HepG2 (cell line): ENCODE results near the gene HAGHL. TPM values are rescaled to one million over a fixed set of nuclear protein-coding genes. Genes with fewer than 3 reads are reported as not detected.

Source experiments
- ATAC-seq: fragments of 200-7000 bp; cut with Tn5 transposase; 3 replicates; pipeline ENCODE4 v1.9.1; 2020; ENCODE audit warnings: mild to moderate bottlenecking, moderate library complexity
- BruUV-seq: library from RNA; stranded (reverse); fragments of 400-500 nt; replicated peaks from 2 replicates; lab custom pipeline; 2021; lab: Mats Ljungman, UMichigan
- CTCF ChIA-PET: fragments of 300-600 bp; formaldehyde crosslinking; extraction: SDS; loops from one replicate; lab custom pipeline; 2021; ENCODE audit warnings: low total read pairs, inconsistent platforms, low intra/inter-chr PET ratio; lab: Yijun Ruan, JAX
- POLR2A ChIA-PET: fragments of 350-600 bp; sonication (Branson Sonifier 250); formaldehyde crosslinking; loops from one replicate; lab custom pipeline; 2020; ENCODE audit warnings: antibody characterized with exemption, inconsistent platforms; lab: Yijun Ruan, JAX
- DNase-seq: peaks from one replicate; pipeline ENCODE4 v3.0.0-alpha.2; 2015; ENCODE audit warnings: low spot score
- FAIRE-seq: peaks from 3 replicates; lab custom pipeline; 2011; peaks lifted over from hg19 to GRCh38; lab: Jason Lieb, UNC
- H2AFZ ChIP-seq: one replicate; pipeline ENCODE4 v1.6.1; 2011; ENCODE audit warnings: low read length, inconsistent platforms
- H3K27ac ChIP-seq: fragments of 300-600 bp; 3 replicates; pipeline ENCODE4 v1.8.0; 2011; ENCODE audit warnings: mixed run types, mild to moderate bottlenecking, mixed read lengths, low read length, inconsistent platforms; ENCODE audit not compliant: insufficient read depth; ENCODE audit errors: extremely low read length
- H3K27me3 ChIP-seq, 2 experiments: fragments of 200-600 bp in 1 of 2; 2 replicates in 1 of 2; 3 replicates in 1 of 2; pipeline versions ENCODE4 v1.6.0 to v1.8.0; 2011; ENCODE audit warnings: low read length in 2 of 2, mild to moderate bottlenecking in 2 of 2, moderate library complexity in 2 of 2, inconsistent platforms in 1 of 2; ENCODE audit not compliant: insufficient read depth in 2 of 2, control insufficient read depth in 1 of 2
- H3K36me3 ChIP-seq, 2 experiments: fragments of 200-600 bp in 1 of 2; replicated peaks in 1 of 2; 2 replicates in 1 of 2; 3 replicates in 1 of 2; pipeline versions ENCODE4 v1.5.1 to v1.8.0; 2011; ENCODE audit warnings: low read length in 2 of 2, inconsistent platforms in 1 of 2; ENCODE audit not compliant: insufficient read depth in 2 of 2, control insufficient read depth in 1 of 2
- H3K4me1 ChIP-seq: 2 replicates; pipeline ENCODE4 v1.5.1; 2012; ENCODE audit warnings: low read length, inconsistent platforms; ENCODE audit not compliant: insufficient read depth
- H3K4me2 ChIP-seq: 2 replicates; pipeline ENCODE4 v1.6.0; 2011; ENCODE audit warnings: low read depth, low read length, inconsistent platforms
- H3K4me3 ChIP-seq, 3 experiments: fragments of 200-600 bp in 1 of 3; sonication (generic), shearing (Covaris generic) in 1 of 3; replicated peaks in 1 of 3; 2 replicates each; pipeline ENCODE4 v1.5.1; 2011 to 2016; ENCODE audit warnings: low read length in 3 of 3, inconsistent platforms in 2 of 3, low read depth in 2 of 3, mild to moderate bottlenecking in 2 of 3, control low read depth in 1 of 3, mixed read lengths in 1 of 3; ENCODE audit not compliant: insufficient read depth in 1 of 3
- H3K79me2 ChIP-seq: one replicate; pipeline ENCODE4 v1.6.1; 2011; ENCODE audit warnings: low read length, inconsistent platforms; ENCODE audit not compliant: insufficient read depth
- H3K9ac ChIP-seq: 2 replicates; pipeline ENCODE4 v1.6.0; 2011; ENCODE audit warnings: mild to moderate bottlenecking, low read depth, low read length, inconsistent platforms; ENCODE audit not compliant: insufficient read depth
- H3K9me3 ChIP-seq: 2 replicates; pipeline ENCODE4 v1.5.1; 2012; ENCODE audit warnings: mild to moderate bottlenecking, low read length
- H4K20me1 ChIP-seq: 2 replicates; pipeline ENCODE4 v1.6.0; 2011; ENCODE audit warnings: inconsistent platforms, mild to moderate bottlenecking, low read length, moderate library complexity; ENCODE audit not compliant: insufficient read depth
- SIN3B ChIP-seq: fragments of 150-350 bp; IDR thresholded peaks from 2 replicates; pipeline ENCODE4 v1.6.1; 2014; ENCODE audit warnings: low read length
- TBL1XR1 ChIP-seq: fragments of 150-350 bp; IDR thresholded peaks from 2 replicates; pipeline ENCODE4 v1.6.1; 2014; ENCODE audit warnings: borderline replicate concordance, low read length; ENCODE audit not compliant: partially characterized antibody
- ZNF160 ChIP-seq: sonication (generic); formaldehyde crosslinking; IDR thresholded peaks from 2 replicates; pipeline ENCODE4 v1.8.0; 2022; ENCODE audit warnings: mild to moderate bottlenecking, inconsistent platforms, missing genetic modification reagents
- ZNF550 ChIP-seq: sonication (generic); formaldehyde crosslinking; IDR thresholded peaks from 2 replicates; pipeline ENCODE4 v1.4.0; 2020; ENCODE audit warnings: mild to moderate bottlenecking, missing genetic modification reagents, borderline replicate concordance
- ZNF563 ChIP-seq: sonication (generic); formaldehyde crosslinking; IDR thresholded peaks from 2 replicates; pipeline ENCODE4 v1.8.0; 2022; ENCODE audit warnings: mild to moderate bottlenecking, moderate library complexity, missing genetic modification reagents
- ZNF737 ChIP-seq: sonication (generic); formaldehyde crosslinking; IDR thresholded peaks from 2 replicates; pipeline ENCODE4 v1.5.0; 2020; ENCODE audit warnings: missing genetic modification reagents, mild to moderate bottlenecking, borderline replicate concordance
- WGBS: methylation state at CpG from one replicate; pipeline ENCODE4 v1.1.6; 2017; ENCODE audit warnings: low lambda C conversion rate; 5-methylcytosine and 5-hydroxymethylcytosine counted together
- in situ Hi-C: cut with HindIII; loops from 2 replicates; pipeline ENCODE4 v1.10.0; 2017; ENCODE audit warnings: low pct_unique_long_range_greater_than_20kb; ENCODE audit not compliant: extremely low pct_ligation_motif_present
- intact Hi-C: fragments of 100-400 bp; cut with micrococcal nuclease; formaldehyde crosslinking; loops from one replicate; pipeline ENCODE4 v1.10.0; 2022; ENCODE audit not compliant: unreplicated experiment
- polyA plus RNA-seq, 8 experiments: library from polyadenylated mRNA; depleted of rRNA in 3 of 8; stranded (reverse) in 7 of 8; unstranded in 1 of 8; fragments of >200 nt; fragmentation: Illumina TruSeq in 4 of 8; extraction: Trizol in 4 of 8; gene quantifications; 2 replicates each; pipeline versions ENCODE4 v1.2.1 to v1.2.3, GENCODE V29; 2011 to 2016; ENCODE audit warnings: low read depth in 4 of 8, missing spikeins in 1 of 8, mixed read lengths in 1 of 8; ENCODE audit not compliant: insufficient read depth in 1 of 8
- total RNA-seq, 5 experiments: library from RNA; depleted of rRNA; stranded (reverse); fragments of >200 nt; fragmentation: Illumina TruSeq; extraction: Trizol; gene quantifications; 2 replicates each; pipeline ENCODE4 v1.2.3, GENCODE V29; 2016; ENCODE audit warnings: low read depth in 1 of 5
- TF ChIP-seq, protein P1 (sequence below): sonication (generic); formaldehyde crosslinking; IDR thresholded peaks from 2 replicates; pipeline ENCODE4 v1.4.0; 2020; ENCODE audit warnings: missing genetic modification reagents
- TF ChIP-seq, protein P2 (sequence below): fragments of 450-650 bp; IDR thresholded peaks from 2 replicates; pipeline ENCODE4 v1.6.1; 2016
- TF ChIP-seq, protein P3 (sequence below): sonication (generic); formaldehyde crosslinking; IDR thresholded peaks from 2 replicates; pipeline ENCODE4 v1.4.0; 2020; ENCODE audit warnings: missing genetic modification reagents
- TF ChIP-seq, protein P4 (sequence below): IDR thresholded peaks from 2 replicates; pipeline ENCODE4 v1.6.1; 2016; ENCODE audit warnings: mild to moderate bottlenecking

The HAGHL gene
- total and polyA plus RNA-seq, 2 of the 13 experiments (the other 11 are each of a cell fraction or from before 2014, with no cell fraction given): 3.4 to 8.4 TPM

DNA sequence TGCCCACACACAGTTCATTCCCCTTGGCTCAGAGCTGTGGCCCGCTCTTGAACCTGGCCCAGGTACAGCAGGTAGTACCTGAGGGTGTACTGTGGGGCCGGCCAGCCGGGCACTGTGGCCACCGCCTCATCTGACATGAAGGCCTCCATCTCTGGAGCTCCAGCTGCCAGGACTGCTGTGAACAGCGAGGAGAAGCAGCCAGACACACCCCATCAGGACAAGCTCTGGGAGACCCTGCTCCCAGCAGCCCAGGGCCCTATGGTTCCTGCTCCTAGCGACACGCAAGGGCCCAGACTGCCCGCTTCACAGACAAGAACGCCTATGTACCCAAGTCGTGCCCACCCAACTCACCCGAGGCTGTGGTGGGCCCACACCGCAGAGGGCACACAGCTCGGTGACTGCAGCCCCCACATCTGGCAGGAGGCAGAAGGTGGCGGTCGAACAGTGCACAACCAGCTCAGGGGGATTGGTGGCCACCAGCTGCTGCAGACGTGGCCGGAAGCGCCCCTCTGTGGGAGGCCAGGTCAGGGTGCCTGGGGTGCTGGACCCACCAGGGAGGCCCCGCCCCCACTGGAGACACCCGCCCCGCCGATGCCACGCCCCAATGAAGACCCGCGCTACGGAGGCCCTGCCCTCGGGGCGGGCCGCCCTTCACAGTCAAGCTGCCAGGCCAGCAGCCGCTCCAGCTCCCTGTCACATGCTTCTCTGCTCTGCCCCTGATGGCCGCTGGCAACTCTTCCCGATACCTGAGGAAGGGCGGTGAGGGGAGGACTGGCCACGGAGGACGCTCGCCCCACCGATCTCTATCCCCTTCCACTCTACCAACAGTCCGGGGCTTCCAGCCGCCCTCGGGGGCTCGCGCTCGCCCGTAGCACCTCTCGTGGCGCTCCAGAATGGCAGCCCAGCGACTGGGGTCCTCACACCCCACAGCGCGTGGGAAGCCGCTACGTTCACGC, 47.8 kb upstream of the HAGHL start (continued):
- no peak for TF ChIP-seq ZNF160 (CRISPR knock-in tag)

DNA sequence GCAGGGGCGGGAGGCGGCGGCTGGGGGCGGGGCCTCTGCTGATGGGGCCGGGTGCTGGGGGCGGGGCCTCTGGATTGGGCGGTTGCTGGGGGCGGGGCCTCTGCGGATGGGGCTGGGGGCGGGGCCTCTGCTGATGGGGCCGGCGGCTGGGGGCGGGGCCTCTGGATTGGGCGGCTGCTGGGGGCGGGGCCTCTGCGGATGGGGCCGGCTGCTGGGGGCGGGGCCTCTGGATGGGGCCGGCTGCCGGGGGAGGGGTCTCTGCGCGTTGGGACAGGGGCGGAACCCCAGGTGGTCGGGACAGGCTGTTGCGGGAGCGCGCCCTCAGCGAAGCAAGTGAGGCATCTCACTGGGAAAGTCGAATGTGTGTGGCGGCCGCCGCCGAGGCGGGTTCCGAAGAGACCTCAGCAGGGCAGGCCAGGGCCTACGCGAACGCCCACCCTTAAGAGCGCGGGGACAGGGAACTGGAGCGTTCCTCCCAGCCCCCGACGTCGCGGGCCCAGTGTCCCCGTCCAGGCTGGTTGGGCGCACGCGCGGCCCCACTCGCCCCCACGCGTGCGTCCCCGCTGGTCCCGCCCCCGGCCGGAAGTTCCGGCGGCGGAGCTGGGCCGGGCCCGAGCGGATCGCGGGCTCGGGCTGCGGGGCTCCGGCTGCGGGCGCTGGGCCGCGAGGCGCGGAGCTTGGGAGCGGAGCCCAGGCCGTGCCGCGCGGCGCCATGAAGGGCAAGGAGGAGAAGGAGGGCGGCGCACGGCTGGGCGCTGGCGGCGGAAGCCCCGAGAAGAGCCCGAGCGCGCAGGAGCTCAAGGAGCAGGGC, 46.9 kb upstream of the HAGHL start, which contains the start of gene STUB1:
Gene STUB1, plus strand, starts transcription at position 597 of the 811 bp plus-strand sequence. Its CDS starts 116 bp downstream, at position 713.
- Histone ChIP-seq H3K9ac (peak within 1 kb of the TSS; percentile 82), H3K4me1 (peaks cover 38% of the 10 kb centered on the region), H3K4me3 (peak within 1 kb of the TSS; percentile 72 to 88 (median 85)), H3K36me3 (peaks cover 8 to 15% of the 10 kb centered on the region in 2 experiments; a peak in 4 of 5 replicates), H3K9me3 (no peaks in the 10 kb centered on the region), H3K27ac (peak within 1 kb of the TSS; percentile 80), H3K27me3 (no peaks in the 10 kb centered on the region; a peak in 1 of 5 replicates), H2AFZ (no peak within 1 kb of the TSS), H3K79me2 (peaks cover 16% of the 10 kb centered on the region), H4K20me1 (0 out of 2 replicates have a peak, but pooled peaks cover 3% of the 10 kb centered on the region), H3K4me2 (peak within 1 kb of the TSS; percentile 99)
- no CpG with 5 or more reads among the region's 91 CpGs for WGBS
- CTCF ChIA-PET: interaction anchor here (0.8 kb wide), 1 partner anchor 12 kb away, joined by 3 read pairs; the partner anchor contains the start of gene RHOT2
- in situ Hi-C loops (no loop called here), intact Hi-C loops (no loop called here)
- FAIRE-seq (no peak), ATAC-seq (peak; percentile 41), DNase-seq (peak; percentile 76)
- BruUV-seq: no TSS peak
- POLR2A ChIA-PET: interaction anchor here (0.8 to 4.4 kb wide), 13 partner anchors 9 to 44 kb away, joined by 3 to 34 read pairs (median 6); partner anchors contain the start of genes ANTKMT, METRN, METTL26 and RHOT2
- TF ChIP-seq, protein P1, sequence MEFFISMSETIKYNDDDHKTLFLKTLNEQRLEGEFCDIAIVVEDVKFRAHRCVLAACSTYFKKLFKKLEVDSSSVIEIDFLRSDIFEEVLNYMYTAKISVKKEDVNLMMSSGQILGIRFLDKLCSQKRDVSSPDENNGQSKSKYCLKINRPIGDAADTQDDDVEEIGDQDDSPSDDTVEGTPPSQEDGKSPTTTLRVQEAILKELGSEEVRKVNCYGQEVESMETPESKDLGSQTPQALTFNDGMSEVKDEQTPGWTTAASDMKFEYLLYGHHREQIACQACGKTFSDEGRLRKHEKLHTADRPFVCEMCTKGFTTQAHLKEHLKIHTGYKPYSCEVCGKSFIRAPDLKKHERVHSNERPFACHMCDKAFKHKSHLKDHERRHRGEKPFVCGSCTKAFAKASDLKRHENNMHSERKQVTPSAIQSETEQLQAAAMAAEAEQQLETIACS: peak; percentile 70; the same call in 1 of the 2 replicates
- TF ChIP-seq, protein P2, sequence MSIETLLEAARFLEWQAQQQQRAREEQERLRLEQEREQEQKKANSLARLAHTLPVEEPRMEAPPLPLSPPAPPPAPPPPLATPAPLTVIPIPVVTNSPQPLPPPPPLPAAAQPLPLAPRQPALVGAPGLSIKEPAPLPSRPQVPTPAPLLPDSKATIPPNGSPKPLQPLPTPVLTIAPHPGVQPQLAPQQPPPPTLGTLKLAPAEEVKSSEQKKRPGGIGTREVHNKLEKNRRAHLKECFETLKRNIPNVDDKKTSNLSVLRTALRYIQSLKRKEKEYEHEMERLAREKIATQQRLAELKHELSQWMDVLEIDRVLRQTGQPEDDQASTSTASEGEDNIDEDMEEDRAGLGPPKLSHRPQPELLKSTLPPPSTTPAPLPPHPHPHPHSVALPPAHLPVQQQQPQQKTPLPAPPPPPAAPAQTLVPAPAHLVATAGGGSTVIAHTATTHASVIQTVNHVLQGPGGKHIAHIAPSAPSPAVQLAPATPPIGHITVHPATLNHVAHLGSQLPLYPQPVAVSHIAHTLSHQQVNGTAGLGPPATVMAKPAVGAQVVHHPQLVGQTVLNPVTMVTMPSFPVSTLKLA: peak; percentile 17; the same call in 1 of the 2 replicates
- TF ChIP-seq, protein P3, sequence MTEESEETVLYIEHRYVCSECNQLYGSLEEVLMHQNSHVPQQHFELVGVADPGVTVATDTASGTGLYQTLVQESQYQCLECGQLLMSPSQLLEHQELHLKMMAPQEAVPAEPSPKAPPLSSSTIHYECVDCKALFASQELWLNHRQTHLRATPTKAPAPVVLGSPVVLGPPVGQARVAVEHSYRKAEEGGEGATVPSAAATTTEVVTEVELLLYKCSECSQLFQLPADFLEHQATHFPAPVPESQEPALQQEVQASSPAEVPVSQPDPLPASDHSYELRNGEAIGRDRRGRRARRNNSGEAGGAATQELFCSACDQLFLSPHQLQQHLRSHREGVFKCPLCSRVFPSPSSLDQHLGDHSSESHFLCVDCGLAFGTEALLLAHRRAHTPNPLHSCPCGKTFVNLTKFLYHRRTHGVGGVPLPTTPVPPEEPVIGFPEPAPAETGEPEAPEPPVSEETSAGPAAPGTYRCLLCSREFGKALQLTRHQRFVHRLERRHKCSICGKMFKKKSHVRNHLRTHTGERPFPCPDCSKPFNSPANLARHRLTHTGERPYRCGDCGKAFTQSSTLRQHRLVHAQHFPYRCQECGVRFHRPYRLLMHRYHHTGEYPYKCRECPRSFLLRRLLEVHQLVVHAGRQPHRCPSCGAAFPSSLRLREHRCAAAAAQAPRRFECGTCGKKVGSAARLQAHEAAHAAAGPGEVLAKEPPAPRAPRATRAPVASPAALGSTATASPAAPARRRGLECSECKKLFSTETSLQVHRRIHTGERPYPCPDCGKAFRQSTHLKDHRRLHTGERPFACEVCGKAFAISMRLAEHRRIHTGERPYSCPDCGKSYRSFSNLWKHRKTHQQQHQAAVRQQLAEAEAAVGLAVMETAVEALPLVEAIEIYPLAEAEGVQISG (CRISPR knock-in tag): peak; percentile 85
- no peak for TF ChIP-seq SIN3B
- TF ChIP-seq ZNF737 (CRISPR knock-in tag): no peak
- TF ChIP-seq ZNF550 (CRISPR knock-in tag): no peak
- peak; percentile 14; the same call in 1 of the 2 replicates for TF ChIP-seq ZNF563 (CRISPR knock-in tag)
- TF ChIP-seq, protein P4, sequence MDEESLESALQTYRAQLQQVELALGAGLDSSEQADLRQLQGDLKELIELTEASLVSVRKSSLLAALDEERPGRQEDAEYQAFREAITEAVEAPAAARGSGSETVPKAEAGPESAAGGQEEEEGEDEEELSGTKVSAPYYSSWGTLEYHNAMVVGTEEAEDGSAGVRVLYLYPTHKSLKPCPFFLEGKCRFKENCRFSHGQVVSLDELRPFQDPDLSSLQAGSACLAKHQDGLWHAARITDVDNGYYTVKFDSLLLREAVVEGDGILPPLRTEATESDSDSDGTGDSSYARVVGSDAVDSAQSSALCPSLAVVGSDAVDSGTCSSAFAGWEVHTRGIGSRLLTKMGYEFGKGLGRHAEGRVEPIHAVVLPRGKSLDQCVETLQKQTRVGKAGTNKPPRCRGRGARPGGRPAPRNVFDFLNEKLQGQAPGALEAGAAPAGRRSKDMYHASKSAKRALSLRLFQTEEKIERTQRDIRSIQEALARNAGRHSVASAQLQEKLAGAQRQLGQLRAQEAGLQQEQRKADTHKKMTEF: peak; percentile 33; the same call in 1 of the 2 replicates
- TF ChIP-seq TBL1XR1: no peak
